Measurements from ENCODE around the gene ZBTB21.

ZBTB21 gene

GRCh38 chr21:42021371-42022090 is 11.4 kb upstream of the ZBTB21 start:
- H2BK15ac ChIP-seq (ENCODE audit: low read length) = no peak overlapping the region
- peak; percentile 76 for DNase-seq (ENCODE audit: low spot score)
- H3K79me1 ChIP-seq (ENCODE audit: low read depth, low read length) = no peaks in the 10 kb centered on the region
- peak overlapping the region; percentile 84 for H2AFZ ChIP-seq (ENCODE audit: low read length)
- no peaks in the 10 kb centered on the region for H3K9me3 ChIP-seq (replicated peaks in 1 of 2; ENCODE audit: control insufficient read depth in 2 of 2, insufficient read depth in 1 of 2, low read depth in 1 of 2, low read length in 2 of 2)
- H2BK12ac ChIP-seq (ENCODE audit: low read length) = no peak overlapping the region
- H3K27ac ChIP-seq (replicated peaks; ENCODE audit: low read length) = peak overlapping the region; percentile 35
- H2BK5ac ChIP-seq (ENCODE audit: low read length) = no peak overlapping the region
- peaks cover 0 to 13% (median 0%) of the 10 kb centered on the region in 3 experiments for H3K27me3 ChIP-seq (ENCODE audit: control insufficient read depth in 3 of 3, insufficient read depth in 3 of 3, low read depth in 1 of 3, low read length in 3 of 3)
- no peak overlapping the region for H3K14ac ChIP-seq (ENCODE audit: low read length)
- no peak overlapping the region for H4K91ac ChIP-seq (ENCODE audit: low read depth, low read length, poor library complexity)
- H3K23ac ChIP-seq (ENCODE audit: low read depth, low read length, poor library complexity) = no peak overlapping the region
- no peak overlapping the region for H3K4me3 ChIP-seq (ENCODE audit: low read length in 2 of 2)
- peak overlapping the region; percentile 38 for H3K4me2 ChIP-seq (ENCODE audit: insufficient read depth, low read length, poor library complexity, severe bottlenecking)
- H4K8ac ChIP-seq (ENCODE audit: low read depth, low read length) = no peak overlapping the region
- H3K4me1 ChIP-seq (ENCODE audit: control insufficient read depth in 2 of 2, insufficient read depth in 1 of 2, low read depth in 1 of 2, low read length in 2 of 2) = peaks cover 17 to 22% of the 10 kb centered on the region in 2 donors
- no peaks in the 10 kb centered on the region for H3K36me3 ChIP-seq (replicated peaks in 1 of 2; ENCODE audit: control insufficient read depth in 2 of 2, insufficient read depth in 2 of 2, low read length in 2 of 2)
- H3K18ac ChIP-seq (ENCODE audit: low read length) = peak overlapping the region; percentile 73
- no peak overlapping the region for H3K4ac ChIP-seq (ENCODE audit: low read length)
- H2AK5ac ChIP-seq (ENCODE audit: low read depth, low read length) = no peak overlapping the region
- H3K9ac ChIP-seq (ENCODE audit: low read depth, low read length, poor library complexity) = no peak overlapping the region
- no CpG with 5 or more reads among the region's 20 CpGs for WGBS, 2 donors (ENCODE audit: extremely low coverage in 2 of 2, insufficient read length in 2 of 2, insufficient replicate concordance in 1 of 2)
- no peak overlapping the region for H2BK120ac ChIP-seq (ENCODE audit: low read depth, low read length)

DNA sequence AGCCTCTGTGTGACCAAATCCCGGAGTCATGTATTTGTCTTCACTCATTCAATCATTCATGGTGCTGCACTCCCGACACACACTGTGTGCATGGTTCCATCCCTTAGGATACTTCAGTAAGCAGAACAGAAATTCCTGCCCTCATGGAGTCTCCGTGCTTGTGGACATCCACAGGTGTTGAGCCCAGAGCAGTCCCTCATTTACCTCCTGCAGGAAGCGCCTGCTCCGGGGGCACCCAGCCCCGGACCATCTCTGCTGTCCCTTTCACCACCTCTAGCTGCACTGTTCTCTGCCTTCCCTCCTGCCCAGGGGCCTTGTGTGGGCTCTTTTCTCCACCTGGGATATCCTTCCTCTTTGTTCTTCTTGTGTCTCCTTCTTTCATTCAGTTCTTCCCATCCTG is 9.5 kb upstream of the ZBTB21 start:
- peaks cover 0 to 20% (median 0%) of the 10 kb centered on the region in 3 experiments for H3K27me3 ChIP-seq (ENCODE audit: control insufficient read depth in 3 of 3, insufficient read depth in 3 of 3, low read depth in 1 of 3, low read length in 3 of 3)
- H3K4me2 ChIP-seq (ENCODE audit: insufficient read depth, low read length, poor library complexity, severe bottlenecking) = no peak overlapping the region
- no CpG with 5 or more reads among the region's 6 CpGs for WGBS, 2 donors (ENCODE audit: extremely low coverage in 2 of 2, insufficient read length in 2 of 2, insufficient replicate concordance in 1 of 2)
- H4K91ac ChIP-seq (ENCODE audit: low read depth, low read length, poor library complexity) = no peak overlapping the region
- no peak overlapping the region for H3K23ac ChIP-seq (ENCODE audit: low read depth, low read length, poor library complexity)
- H2BK15ac ChIP-seq (ENCODE audit: low read length) = no peak overlapping the region
- H2BK120ac ChIP-seq (ENCODE audit: low read depth, low read length) = no peak overlapping the region
- H3K36me3 ChIP-seq (replicated peaks in 1 of 2; ENCODE audit: control insufficient read depth in 2 of 2, insufficient read depth in 2 of 2, low read length in 2 of 2) = no peaks in the 10 kb centered on the region
- H3K9ac ChIP-seq (ENCODE audit: low read depth, low read length, poor library complexity) = no peak overlapping the region
- H3K18ac ChIP-seq (ENCODE audit: low read length) = no peak overlapping the region
- H3K4me3 ChIP-seq (ENCODE audit: low read length in 2 of 2) = no peak overlapping the region
- H3K4ac ChIP-seq (ENCODE audit: low read length) = no peak overlapping the region
- no peak overlapping the region for H2AK5ac ChIP-seq (ENCODE audit: low read depth, low read length)
- H4K8ac ChIP-seq (ENCODE audit: low read depth, low read length) = no peak overlapping the region
- no peak for DNase-seq (ENCODE audit: low spot score)
- no peak overlapping the region for H2AFZ ChIP-seq (ENCODE audit: low read length)
- peaks cover 17 to 19% of the 10 kb centered on the region in 2 donors for H3K4me1 ChIP-seq (ENCODE audit: control insufficient read depth in 2 of 2, insufficient read depth in 1 of 2, low read depth in 1 of 2, low read length in 2 of 2)
- H2BK12ac ChIP-seq (ENCODE audit: low read length) = no peak overlapping the region
- no peaks in the 10 kb centered on the region for H3K79me1 ChIP-seq (ENCODE audit: low read depth, low read length)
- H3K9me3 ChIP-seq (replicated peaks in 1 of 2; ENCODE audit: control insufficient read depth in 2 of 2, insufficient read depth in 1 of 2, low read depth in 1 of 2, low read length in 2 of 2) = peaks cover 0 to 5% of the 10 kb centered on the region in 2 donors
- peak overlapping the region; percentile 59 for H2BK5ac ChIP-seq (ENCODE audit: low read length)
- H3K14ac ChIP-seq (ENCODE audit: low read length) = no peak overlapping the region
- no peak overlapping the region for H3K27ac ChIP-seq (replicated peaks; ENCODE audit: low read length)

DNA sequence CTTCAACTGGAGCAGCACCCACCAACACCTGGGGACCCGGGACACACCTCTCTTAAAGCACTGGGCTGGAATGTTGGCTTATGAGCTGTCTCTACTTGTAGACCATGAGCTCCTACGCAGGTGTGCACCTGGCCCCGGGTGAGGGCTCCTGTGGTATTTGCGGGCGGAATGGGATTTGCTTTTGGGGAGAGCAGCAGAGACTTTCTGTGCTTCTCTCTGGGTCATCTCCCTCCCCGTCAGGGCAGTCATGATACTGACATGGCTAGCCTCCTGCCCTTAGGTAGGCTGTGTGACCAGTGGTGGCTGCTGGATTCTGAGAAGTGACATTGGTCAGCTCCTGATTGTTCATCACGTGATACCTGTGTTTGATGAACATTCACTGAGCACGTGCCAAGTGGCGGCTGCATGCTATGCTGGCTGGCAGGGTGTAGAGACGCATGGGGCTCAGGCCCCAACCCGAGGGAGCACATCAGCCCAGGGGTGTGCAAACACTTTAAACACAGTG is 9.0 kb upstream of the ZBTB21 start:
- Histone ChIP-seq H3K9ac (ENCODE audit: low read depth, low read length, poor library complexity) (peak overlapping the region; percentile 18), H2AK5ac (ENCODE audit: low read depth, low read length) (no peak overlapping the region), H4K8ac (ENCODE audit: low read depth, low read length) (no peak overlapping the region), H3K9me3 (replicated peaks in 1 of 2; ENCODE audit: control insufficient read depth in 2 of 2, insufficient read depth in 1 of 2, low read depth in 1 of 2, low read length in 2 of 2) (peaks cover 0 to 10% of the 10 kb centered on the region in 2 donors), H4K91ac (ENCODE audit: low read depth, low read length, poor library complexity) (no peak overlapping the region), H3K36me3 (replicated peaks in 1 of 2; ENCODE audit: control insufficient read depth in 2 of 2, insufficient read depth in 2 of 2, low read length in 2 of 2) (no peaks in the 10 kb centered on the region), H3K4me3 (ENCODE audit: low read length in 2 of 2) (no peak overlapping the region), H2BK12ac (ENCODE audit: low read length) (no peak overlapping the region), H2AFZ (ENCODE audit: low read length) (no peak overlapping the region), H3K4ac (ENCODE audit: low read length) (no peak overlapping the region), H2BK5ac (ENCODE audit: low read length) (peak overlapping the region; percentile 59), H3K18ac (ENCODE audit: low read length) (no peak overlapping the region), H3K27ac (replicated peaks; ENCODE audit: low read length) (no peak overlapping the region), H3K4me1 (ENCODE audit: control insufficient read depth in 2 of 2, insufficient read depth in 1 of 2, low read depth in 1 of 2, low read length in 2 of 2) (peaks cover 17 to 19% of the 10 kb centered on the region in 2 donors), H3K4me2 (ENCODE audit: insufficient read depth, low read length, poor library complexity, severe bottlenecking) (no peak overlapping the region), H2BK15ac (ENCODE audit: low read length) (peak overlapping the region; percentile 20), H3K79me1 (ENCODE audit: low read depth, low read length) (no peaks in the 10 kb centered on the region), H2BK120ac (ENCODE audit: low read depth, low read length) (no peak overlapping the region), H3K23ac (ENCODE audit: low read depth, low read length, poor library complexity) (peak overlapping the region; percentile 70), H3K14ac (ENCODE audit: low read length) (no peak overlapping the region), H3K27me3 (ENCODE audit: control insufficient read depth in 3 of 3, insufficient read depth in 3 of 3, low read depth in 1 of 3, low read length in 3 of 3) (peaks cover 0 to 18% (median 0%) of the 10 kb centered on the region in 3 experiments)
- WGBS, 2 donors (ENCODE audit: extremely low coverage in 2 of 2, insufficient read length in 2 of 2, insufficient replicate concordance in 1 of 2) = no CpG with 5 or more reads among the region's 11 CpGs
- DNase-seq (ENCODE audit: low spot score) = no peak

- Histone ChIP-seq H3K4me2 (ENCODE audit: insufficient read depth, low read length, poor library complexity, severe bottlenecking) (no peak overlapping the region), H3K4me1 (ENCODE audit: control insufficient read depth in 2 of 2, insufficient read depth in 1 of 2, low read depth in 1 of 2, low read length in 2 of 2) (peaks cover 10% of the 10 kb centered on the region in 2 donors), H4K8ac (ENCODE audit: low read depth, low read length) (no peak overlapping the region), H2AK5ac (ENCODE audit: low read depth, low read length) (no peak overlapping the region), H2BK5ac (ENCODE audit: low read length) (no peak overlapping the region), H3K27ac (replicated peaks; ENCODE audit: low read length) (no peak overlapping the region), H3K4ac (ENCODE audit: low read length) (no peak overlapping the region), H3K9me3 (replicated peaks in 1 of 2; ENCODE audit: control insufficient read depth in 2 of 2, insufficient read depth in 1 of 2, low read depth in 1 of 2, low read length in 2 of 2) (peaks cover 2 to 10% of the 10 kb centered on the region in 2 donors), H4K91ac (ENCODE audit: low read depth, low read length, poor library complexity) (no peak overlapping the region), H3K23ac (ENCODE audit: low read depth, low read length, poor library complexity) (no peak overlapping the region), H2BK12ac (ENCODE audit: low read length) (no peak overlapping the region), H3K79me1 (ENCODE audit: low read depth, low read length) (no peaks in the 10 kb centered on the region), H3K9ac (ENCODE audit: low read depth, low read length, poor library complexity) (no peak overlapping the region), H2BK120ac (ENCODE audit: low read depth, low read length) (no peak overlapping the region), H2BK15ac (ENCODE audit: low read length) (no peak overlapping the region), H3K18ac (ENCODE audit: low read length) (no peak overlapping the region), H2AFZ (ENCODE audit: low read length) (no peak overlapping the region), H3K4me3 (ENCODE audit: low read length in 2 of 2) (no peak overlapping the region), H3K36me3 (replicated peaks in 1 of 2; ENCODE audit: control insufficient read depth in 2 of 2, insufficient read depth in 2 of 2, low read length in 2 of 2) (no peaks in the 10 kb centered on the region), H3K27me3 (ENCODE audit: control insufficient read depth in 3 of 3, insufficient read depth in 3 of 3, low read depth in 1 of 3, low read length in 3 of 3) (peaks cover 0 to 28% (median 4%) of the 10 kb centered on the region in 3 experiments), H3K14ac (ENCODE audit: low read length) (no peak overlapping the region)
- DNase-seq (ENCODE audit: low spot score) = no peak
- no CpG with 5 or more reads among the region's 2 CpGs for WGBS, 2 donors (ENCODE audit: extremely low coverage in 2 of 2, insufficient read length in 2 of 2, insufficient replicate concordance in 1 of 2)
Measured at GRCh38 chr21:42017022-42017421, 6.9 kb upstream of the ZBTB21 start.

All from neuronal stem cell (in vitro differentiated cells).